Neural progenitor cell (in vitro differentiated cells): ENCODE measurements around the gene ATXN10. TPM values are rescaled to one million over a fixed set of nuclear protein-coding genes. Genes with fewer than 3 reads are reported as not detected.

Experiments
- DNase-seq: peaks from one replicate; pipeline ENCODE4 v3.0.0-alpha.2; 2016; ENCODE audit warnings: low spot score
- H2AFZ ChIP-seq: fragments of 200-600 bp; sonication (generic); replicated peaks from 2 replicates; pipeline ENCODE4 v1.6.1; 2016; ENCODE audit warnings: antibody characterized with exemption
- H3F3A ChIP-seq: fragments of 200-600 bp; sonication (generic); 2 replicates; pipeline ENCODE4 v1.6.1; 2016; ENCODE audit warnings: antibody characterized with exemption, low read depth
- H3K27ac ChIP-seq: fragments of 200-600 bp; sonication (generic); 2 replicates; pipeline ENCODE4 v1.5.1; 2016; ENCODE audit warnings: mild to moderate bottlenecking
- H3K27me3 ChIP-seq: fragments of 200-600 bp; sonication (generic); 2 replicates; pipeline ENCODE4 v1.6.1; 2016; ENCODE audit warnings: mild to moderate bottlenecking, moderate library complexity
- H3K36me3 ChIP-seq: fragments of 200-600 bp; sonication (generic); 2 replicates; pipeline ENCODE4 v1.5.1; 2016
- H3K4me1 ChIP-seq: fragments of 200-600 bp; sonication (generic); 2 replicates; pipeline ENCODE4 v1.6.1; 2016; ENCODE audit warnings: mixed run types
- H3K4me2 ChIP-seq: fragments of 200-600 bp; sonication (generic); 2 replicates; pipeline ENCODE4 v1.6.1; 2016
- H3K4me3 ChIP-seq: fragments of 200-600 bp; sonication (generic); 2 replicates; pipeline ENCODE4 v1.5.1; 2016
- H3K79me2 ChIP-seq: fragments of 200-600 bp; sonication (generic); 2 replicates; pipeline ENCODE4 v1.6.1; 2016; ENCODE audit warnings: low read depth
- H3K9ac ChIP-seq: fragments of 200-600 bp; sonication (generic); 2 replicates; pipeline ENCODE4 v1.6.1; 2016
- H3K9me3 ChIP-seq: fragments of 200-600 bp; sonication (generic); 2 replicates; pipeline ENCODE4 v1.5.1; 2016; ENCODE audit warnings: low read depth
- H4K20me1 ChIP-seq: fragments of 200-600 bp; sonication (generic); 2 replicates; pipeline ENCODE4 v1.6.1; 2016; ENCODE audit warnings: low read depth
- H3K27ac Mint-ChIP-seq: 3 replicates; pipeline ENCODE4 v1.8.0; 2021; ENCODE audit warnings: mixed read lengths
- H3K27me3 Mint-ChIP-seq: 2 replicates; pipeline ENCODE4 v1.8.0; 2022; ENCODE audit warnings: low read depth, mild to moderate bottlenecking, inconsistent platforms, moderate library complexity, mixed read lengths; ENCODE audit not compliant: insufficient read depth
- H3K36me3 Mint-ChIP-seq: 3 replicates; pipeline ENCODE4 v1.8.0; 2021; ENCODE audit warnings: mixed read lengths
- H3K4me1 Mint-ChIP-seq: 3 replicates; pipeline ENCODE4 v1.8.0; 2021; ENCODE audit warnings: mixed read lengths
- H3K4me3 Mint-ChIP-seq: 3 replicates; pipeline ENCODE4 v1.8.0; 2021; ENCODE audit warnings: mild to moderate bottlenecking, moderate library complexity, mixed read lengths
- H3K9me3 Mint-ChIP-seq: 3 replicates; pipeline ENCODE4 v1.8.0; 2020; ENCODE audit warnings: mixed read lengths
- CTCF ChIP-seq: fragments of 200-600 bp; sonication (generic); IDR thresholded peaks from 2 replicates; pipeline ENCODE4 v1.5.1; 2017; ENCODE audit warnings: antibody characterized with exemption, mild to moderate bottlenecking
- EZH2 ChIP-seq: fragments of 200-600 bp; sonication (generic); IDR thresholded peaks from 2 replicates; pipeline ENCODE4 v1.6.1; 2017; ENCODE audit warnings: antibody characterized with exemption, mild to moderate bottlenecking, moderate library complexity
- EZH2phosphoT487 ChIP-seq: fragments of 200-600 bp; sonication (generic); IDR thresholded peaks from 2 replicates; pipeline ENCODE4 v1.6.1; 2017; ENCODE audit warnings: antibody characterized with exemption
- total RNA-seq: library from RNA; depleted of rRNA; stranded (reverse); fragments of >200 nt; gene quantifications from 2 replicates; pipeline ENCODE4 v1.2.3, GENCODE V29; 2015; ENCODE audit warnings: low replicate concordance

Gene ATXN10
- total RNA-seq, 1 donor from 2014 or later, result 168 TPM

GRCh38 chr22:45871721-45872120, 200.1 kb downstream of the ATXN10 start:
- H3K27ac ChIP-seq, result no peak overlapping the region
- H3K4me2 ChIP-seq, result no peak overlapping the region
- TF ChIP-seq EZH2 (no peak), CTCF (no peak), EZH2phosphoT487 (no peak)
- no peaks in the 10 kb centered on the region for H3K9me3 ChIP-seq
- H3K27ac Mint-ChIP-seq, result no peak overlapping the region
- H3K4me1 ChIP-seq, result peaks cover 24% of the 10 kb centered on the region
- H3K4me3 ChIP-seq, result no peak overlapping the region
- peaks cover 35% of the 10 kb centered on the region for H3K4me1 Mint-ChIP-seq
- H3K79me2 ChIP-seq, result no peaks in the 10 kb centered on the region
- DNase-seq, result no peak
- no peak overlapping the region for H2AFZ ChIP-seq
- peaks cover 30% of the 10 kb centered on the region for H3K9me3 Mint-ChIP-seq
- peaks cover 6% of the 10 kb centered on the region for H3F3A ChIP-seq
- H3K4me3 Mint-ChIP-seq, result no peak overlapping the region
- H3K36me3 Mint-ChIP-seq, result peaks cover 6% of the 10 kb centered on the region
- peaks cover 13% of the 10 kb centered on the region for H3K27me3 Mint-ChIP-seq
- H4K20me1 ChIP-seq, result peaks cover 11% of the 10 kb centered on the region
- no peaks in the 10 kb centered on the region for H3K36me3 ChIP-seq
- peaks cover 55% of the 10 kb centered on the region for H3K27me3 ChIP-seq
- no peak overlapping the region for H3K9ac ChIP-seq

DNA sequence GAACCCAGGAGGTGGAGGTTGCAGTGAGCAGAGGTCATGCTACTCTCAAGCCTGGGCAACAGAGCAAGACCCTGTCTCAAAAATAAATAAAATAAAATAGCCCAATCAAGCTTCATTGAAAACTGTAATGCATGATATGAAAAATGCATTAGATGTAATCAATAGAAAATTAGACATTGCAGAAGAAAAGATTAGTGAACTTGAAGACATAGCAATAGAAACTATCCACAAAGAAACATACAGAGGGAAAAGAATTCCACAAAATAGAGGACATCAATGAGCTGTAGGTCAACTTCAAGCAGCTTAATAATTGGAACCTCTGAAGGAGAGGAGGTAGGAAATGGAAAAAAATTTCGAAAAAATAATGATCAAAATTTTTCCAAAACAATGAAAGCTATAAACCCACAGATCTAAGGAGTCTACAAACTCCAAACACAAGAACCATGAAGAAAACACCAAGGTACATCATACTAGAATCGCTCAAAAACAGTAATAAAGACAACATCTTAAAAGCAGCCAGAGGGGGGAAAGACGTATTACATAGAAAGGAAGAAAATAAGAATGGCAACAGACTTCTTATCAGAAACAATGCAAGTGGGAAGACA, 201.1 kb downstream of the ATXN10 start:
- H3K27me3 Mint-ChIP-seq, result peaks cover 12% of the 10 kb centered on the region
- H3K4me3 Mint-ChIP-seq, result no peak overlapping the region
- H3K9me3 Mint-ChIP-seq, result peaks cover 30% of the 10 kb centered on the region
- TF ChIP-seq CTCF (no peak), EZH2phosphoT487 (no peak), EZH2 (no peak)
- Histone ChIP-seq H3K79me2 (no peaks in the 10 kb centered on the region), H2AFZ (no peak overlapping the region), H3K9ac (no peak overlapping the region), H3F3A (peaks cover 6% of the 10 kb centered on the region), H3K4me3 (no peak overlapping the region), H3K4me1 (peaks cover 24% of the 10 kb centered on the region), H3K27ac (no peak overlapping the region), H3K36me3 (no peaks in the 10 kb centered on the region), H4K20me1 (peaks cover 11% of the 10 kb centered on the region), H3K9me3 (no peaks in the 10 kb centered on the region), H3K27me3 (peaks cover 45% of the 10 kb centered on the region), H3K4me2 (no peak overlapping the region)
- no peak overlapping the region for H3K27ac Mint-ChIP-seq
- DNase-seq, result no peak
- peaks cover 6% of the 10 kb centered on the region for H3K36me3 Mint-ChIP-seq
- peaks cover 42% of the 10 kb centered on the region for H3K4me1 Mint-ChIP-seq

DNA sequence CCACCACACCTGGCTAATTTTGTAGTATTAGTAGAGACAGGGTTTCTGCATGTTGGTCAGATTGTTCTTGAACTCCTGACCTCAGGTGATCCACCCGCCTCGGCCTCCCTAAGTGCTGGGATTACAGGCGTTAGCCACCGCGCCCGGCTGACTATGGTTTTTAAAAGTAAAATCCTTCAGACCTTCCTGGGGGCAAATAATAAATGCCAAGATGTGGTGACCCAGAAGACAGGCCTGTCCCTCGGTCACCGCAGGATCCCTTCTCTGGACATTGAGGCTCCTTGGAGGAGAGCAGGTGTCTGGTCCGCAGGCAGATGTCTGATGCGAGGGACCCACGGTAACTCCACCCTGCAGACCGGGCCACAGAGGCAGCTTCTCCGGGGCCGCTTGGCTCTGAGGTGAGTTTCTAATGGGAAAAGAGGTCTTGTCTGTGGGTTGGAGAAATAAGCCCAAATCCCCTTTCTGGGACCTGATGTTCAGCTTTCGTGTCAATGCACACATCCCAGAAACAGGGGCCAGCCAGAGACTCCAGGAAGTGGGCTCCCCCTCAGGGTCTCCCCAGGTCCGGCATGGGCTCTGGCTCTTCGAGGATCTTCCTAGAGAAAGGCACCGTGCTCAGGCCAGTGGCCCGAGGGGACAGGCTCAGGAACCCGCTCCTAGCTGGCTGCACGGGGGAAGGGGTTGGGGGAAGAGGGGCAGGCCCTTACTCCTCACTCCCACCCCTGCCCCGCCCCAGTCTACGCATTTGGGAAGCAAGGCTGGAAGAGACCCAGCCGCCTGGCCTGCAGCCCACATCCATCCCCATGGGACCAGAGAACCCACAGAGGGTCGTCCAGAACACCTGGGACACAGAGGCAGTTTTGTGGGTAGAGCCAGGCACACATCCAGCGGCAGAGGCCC, 204.8 kb downstream of the ATXN10 start:
- Histone ChIP-seq H3K27me3 (peaks cover 25% of the 10 kb centered on the region), H3K9ac (no peak overlapping the region), H3K9me3 (no peaks in the 10 kb centered on the region), H3K4me1 (peaks cover 40% of the 10 kb centered on the region), H3K4me2 (no peak overlapping the region), H3K36me3 (no peaks in the 10 kb centered on the region), H3K79me2 (no peaks in the 10 kb centered on the region), H3K4me3 (no peak overlapping the region), H2AFZ (no peak overlapping the region), H3K27ac (no peak overlapping the region), H4K20me1 (no peaks in the 10 kb centered on the region), H3F3A (peaks cover 13% of the 10 kb centered on the region)
- TF ChIP-seq EZH2phosphoT487 (no peak), EZH2 (no peak), CTCF (no peak)
- H3K9me3 Mint-ChIP-seq, result peaks cover 27% of the 10 kb centered on the region
- H3K27ac Mint-ChIP-seq, result no peak overlapping the region
- H3K27me3 Mint-ChIP-seq, result peaks cover 11% of the 10 kb centered on the region
- DNase-seq, result no peak
- H3K4me3 Mint-ChIP-seq, result no peak overlapping the region
- peaks cover 2% of the 10 kb centered on the region for H3K36me3 Mint-ChIP-seq
- peaks cover 43% of the 10 kb centered on the region for H3K4me1 Mint-ChIP-seq
